GM21390 (cell line): ENCODE measurements around the gene ANO2.

ENCODE experiments used
- ATAC-seq: cut with Tn5 transposase; IDR thresholded peaks from one replicate; pipeline ENCODE4 v1.9.1; 2021; ENCODE audit not compliant: unreplicated experiment

The ANO2 gene

DNA sequence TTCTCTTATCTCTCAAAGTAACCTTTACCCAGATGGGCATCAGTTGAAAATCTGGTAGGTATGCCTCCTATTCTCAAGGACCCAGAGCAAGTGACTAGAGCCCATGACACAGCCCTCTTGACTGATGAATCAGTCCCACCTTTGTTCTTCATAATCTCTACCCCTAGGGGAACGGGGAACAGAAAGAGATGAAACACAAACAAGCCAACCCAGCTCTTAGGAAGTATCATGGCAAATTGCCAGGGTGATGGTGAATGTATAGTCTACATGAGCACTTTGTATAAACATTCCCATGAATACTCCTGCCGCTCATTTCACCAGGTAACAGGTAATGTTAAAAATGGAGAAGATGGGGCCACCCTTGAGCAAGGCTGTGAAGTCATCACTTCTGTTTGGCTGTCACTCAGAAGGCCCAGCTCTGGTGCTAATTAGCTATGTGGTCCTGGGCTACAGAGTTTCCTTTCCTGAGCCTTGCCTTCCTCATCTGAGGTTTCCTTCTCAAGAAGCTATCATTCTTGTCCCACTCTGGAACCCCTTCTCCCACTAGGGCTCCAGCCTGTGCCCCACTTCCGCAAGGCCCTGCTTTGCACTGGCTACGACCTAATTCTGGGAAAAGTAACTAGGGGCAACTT is 161.7 kb downstream of the ANO2 start:
- ATAC-seq, result no peak

DNA sequence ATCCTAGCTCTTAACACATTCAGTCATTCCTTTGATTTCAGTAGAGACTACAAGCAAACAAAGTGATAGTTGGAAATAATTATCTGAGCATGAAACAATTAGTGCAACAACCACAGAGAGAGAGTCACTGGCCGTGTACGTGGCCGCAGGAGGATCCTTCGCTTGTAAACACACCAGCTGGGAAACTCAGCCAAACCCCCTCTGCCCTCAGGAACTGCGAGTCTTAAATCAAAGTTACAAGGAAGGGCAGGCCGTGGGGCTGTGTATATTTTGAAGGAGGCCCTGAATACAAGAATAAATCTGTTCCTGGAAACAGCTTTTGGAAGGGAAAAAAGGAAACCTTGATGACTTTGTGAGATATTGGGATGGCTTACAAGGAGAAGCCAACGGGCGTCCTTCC is 164.5 kb downstream of the ANO2 start:
- ATAC-seq, result no peak

GRCh38 chr12:5779401-5779800 is 165.7 kb downstream of the ANO2 start:
- no peak for ATAC-seq

DNA sequence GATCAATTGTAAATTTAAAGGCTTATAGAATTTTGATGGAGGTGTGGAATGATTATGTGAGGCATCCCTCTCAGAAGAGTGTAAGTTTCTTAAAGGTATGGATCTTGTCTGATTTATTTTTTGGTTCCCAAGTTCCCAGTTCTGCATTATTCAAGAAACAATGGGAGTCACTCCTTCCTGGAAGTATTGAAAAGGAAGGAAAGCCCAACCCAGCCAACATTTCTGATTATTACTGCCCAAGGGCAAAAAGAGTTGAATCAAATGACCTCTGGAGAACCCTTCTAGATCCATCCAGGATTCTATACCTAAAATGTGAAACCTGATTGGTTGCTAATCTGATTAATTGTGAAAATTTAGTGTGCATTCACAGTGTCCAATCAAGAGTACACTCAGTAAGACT is 166.2 kb downstream of the ANO2 start:
- no peak for ATAC-seq

GRCh38 chr12:5777451-5777850 is 167.6 kb downstream of the ANO2 start:
- no peak for ATAC-seq

GRCh38 chr12:5776091-5776490 is 169.0 kb downstream of the ANO2 start:
- no peak for ATAC-seq

- ATAC-seq, result no peak
Observed at GRCh38 chr12:5773550-5773949, 171.5 kb downstream of the ANO2 start.

DNA sequence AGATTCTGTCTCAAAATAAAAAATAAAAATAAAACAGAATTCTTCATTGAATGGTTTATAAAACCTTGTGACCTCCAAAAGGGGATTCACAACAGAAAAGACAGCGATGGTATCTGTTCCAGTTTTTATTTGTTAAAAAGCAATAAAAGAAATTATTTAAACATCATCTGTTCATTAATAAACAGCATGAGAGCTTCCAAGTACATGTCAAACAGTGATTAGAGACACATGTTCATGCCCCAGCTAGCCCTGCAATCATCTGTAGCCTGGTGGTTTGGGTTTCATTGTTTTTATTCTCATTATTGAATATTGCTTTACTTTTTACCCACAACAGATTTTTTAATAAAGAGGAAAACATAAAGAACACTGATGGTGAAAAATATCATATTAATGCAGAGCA is 173.3 kb downstream of the ANO2 start:
- ATAC-seq, result no peak

- no peak for ATAC-seq
Observed at GRCh38 chr12:5770727-5771126, 174.3 kb downstream of the ANO2 start.

DNA sequence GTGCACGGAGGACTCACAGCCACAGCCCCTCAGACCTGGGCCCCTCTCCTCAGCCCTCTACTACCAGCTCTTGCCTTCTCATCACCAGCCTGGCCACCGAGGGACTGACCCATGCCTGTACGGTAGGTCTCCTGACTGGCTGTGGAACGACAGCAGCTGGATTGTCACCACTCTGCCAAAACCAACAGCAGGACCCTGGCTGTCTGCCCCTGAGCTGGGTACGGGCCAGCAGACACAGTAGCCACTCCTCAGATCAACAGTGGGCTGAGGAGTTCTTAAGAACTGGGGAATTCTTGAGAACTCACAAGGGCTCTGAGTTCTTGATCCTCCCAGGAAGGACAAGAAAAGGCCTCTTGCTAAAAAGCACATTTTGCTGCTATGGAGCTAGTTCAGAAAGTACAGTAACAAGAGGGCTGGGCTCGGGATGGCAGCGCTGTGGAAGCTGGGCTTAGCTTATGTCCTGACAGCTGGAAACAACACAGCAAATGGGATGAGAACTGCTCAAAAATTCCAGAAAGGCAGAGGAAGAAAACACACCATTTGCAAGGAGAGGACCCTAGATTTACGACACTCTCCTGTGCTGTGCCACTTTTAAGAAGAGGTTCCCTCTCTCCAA is 176.4 kb downstream of the ANO2 start:
- ATAC-seq, result no peak

DNA sequence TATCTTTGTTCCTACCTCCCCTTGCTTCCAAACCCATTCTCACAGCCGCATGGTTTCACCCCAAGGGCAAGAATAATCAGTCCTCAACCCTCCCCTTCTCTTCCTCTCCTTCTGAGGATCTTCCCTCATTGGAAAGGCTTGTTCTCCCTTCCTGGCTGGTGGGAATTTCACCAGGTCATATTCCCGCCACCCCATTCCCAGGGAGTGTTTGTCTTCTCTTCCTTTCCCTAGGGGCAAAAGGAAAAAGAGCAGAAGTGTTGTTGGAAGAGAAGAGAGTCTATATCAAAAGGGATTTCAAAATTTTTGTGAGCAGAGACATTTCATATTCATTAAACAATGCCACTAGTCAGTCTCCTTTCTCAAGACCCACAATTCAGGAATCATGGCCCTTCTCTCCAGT is 176.9 kb downstream of the ANO2 start:
- ATAC-seq, result no peak

DNA sequence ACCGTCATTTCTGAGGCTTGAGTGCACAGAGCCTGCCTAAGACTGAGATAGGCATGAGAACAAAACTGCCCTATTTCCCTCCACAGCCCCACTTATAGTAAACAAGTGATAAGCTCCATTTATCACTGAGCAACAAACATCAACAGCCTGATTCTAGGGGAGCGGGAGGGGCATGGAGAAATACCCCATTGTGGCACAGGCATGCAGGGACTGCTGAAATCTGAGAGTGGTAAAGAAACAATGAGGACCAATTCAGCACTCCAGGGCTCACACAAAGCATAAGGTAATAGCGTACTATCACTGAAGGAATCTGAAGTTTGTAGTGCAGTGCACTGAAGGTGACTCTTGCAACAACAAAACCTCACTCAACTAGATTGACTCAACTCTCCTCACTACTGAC is 186.7 kb downstream of the ANO2 start:
- no peak for ATAC-seq

- ATAC-seq, result no peak
Observed at GRCh38 chr12:5756338-5756842, 188.7 kb downstream of the ANO2 start.

DNA sequence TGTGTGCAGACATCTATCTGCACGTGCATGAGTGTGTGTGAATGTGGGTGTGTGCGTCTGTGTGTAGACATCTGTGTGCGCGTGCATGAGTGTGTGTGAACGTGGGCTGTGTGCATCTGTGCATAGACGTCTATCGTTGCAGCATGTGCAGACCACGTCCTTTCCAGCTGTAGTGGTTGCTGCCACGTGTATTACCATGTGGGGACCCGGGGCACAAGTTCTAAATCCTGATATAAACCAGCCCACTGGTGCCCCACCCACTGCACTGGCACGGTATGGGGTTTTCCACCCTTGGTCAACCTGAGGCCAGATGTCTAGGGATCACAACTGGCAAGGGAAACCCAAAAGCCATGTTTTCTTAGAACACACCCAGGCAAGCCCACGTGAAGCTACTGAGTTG is 197.0 kb downstream of the ANO2 start:
- no peak for ATAC-seq

DNA sequence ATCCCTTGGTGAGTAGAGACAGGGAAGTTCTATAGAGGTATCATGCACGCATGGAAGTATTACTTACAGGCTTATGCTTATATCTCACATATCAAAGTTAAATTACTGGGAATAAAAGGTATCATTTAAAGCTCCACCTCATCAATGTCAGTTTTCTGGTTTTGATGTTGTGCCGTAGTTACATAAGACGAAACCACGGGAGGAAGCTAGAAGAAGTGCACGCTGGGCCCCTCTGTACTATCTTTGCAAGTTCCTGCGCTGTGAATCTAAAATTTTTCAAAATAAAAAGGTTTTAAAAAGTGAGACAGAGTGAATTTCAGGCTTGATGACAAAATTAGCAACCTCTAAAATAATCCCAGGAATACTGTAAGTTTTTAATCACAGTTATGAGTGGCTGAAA is 198.1 kb downstream of the ANO2 start:
- ATAC-seq, result no peak

GRCh38 chr12:5746036-5746908 is 198.8 kb downstream of the ANO2 start:
- ATAC-seq, result no peak

- no peak for ATAC-seq
Observed at GRCh38 chr12:5745251-5745888, 199.7 kb downstream of the ANO2 start.

DNA sequence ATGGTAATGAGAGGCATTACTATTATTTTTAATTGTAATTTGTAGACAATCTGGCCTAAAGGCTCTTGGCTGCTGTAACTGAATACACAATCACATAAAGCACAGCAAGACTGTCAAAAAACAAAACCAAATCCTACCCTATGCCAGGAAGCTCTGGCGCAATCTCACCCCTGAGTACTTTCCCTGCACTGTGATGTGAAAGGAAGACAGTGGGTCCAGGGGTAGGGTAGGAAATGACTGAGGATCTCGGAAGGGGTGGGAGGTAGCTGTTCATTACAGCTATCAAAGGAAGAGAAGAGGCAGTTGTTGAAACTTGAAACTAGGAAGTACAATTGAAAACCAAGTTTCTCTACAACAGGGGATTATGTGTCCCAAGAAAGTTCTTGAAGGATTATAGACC is 202.8 kb downstream of the ANO2 start:
- no peak for ATAC-seq

GRCh38 chr12:5739917-5740316 is 205.1 kb downstream of the ANO2 start:
- no peak for ATAC-seq

DNA sequence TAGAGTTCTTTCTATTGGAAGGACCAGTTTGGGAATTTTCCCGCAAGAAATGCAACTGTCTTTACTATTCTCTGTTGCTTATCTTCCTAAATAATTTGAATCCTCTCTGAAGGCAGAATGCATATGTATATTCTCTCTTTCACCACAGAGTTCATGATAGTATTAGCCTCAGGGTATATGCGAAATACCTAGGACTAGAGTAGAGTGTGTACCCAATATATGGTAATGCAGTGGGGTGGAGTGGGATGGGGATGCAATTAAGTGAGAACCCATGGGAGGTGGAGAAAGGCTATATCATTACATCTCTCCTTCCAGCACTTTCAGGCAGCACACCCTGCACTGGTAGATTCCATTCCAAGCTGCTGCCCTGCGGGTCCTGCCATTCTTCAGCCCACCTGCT is 207.3 kb downstream of the ANO2 start:
- ATAC-seq, result no peak

- no peak for ATAC-seq
Observed at GRCh38 chr12:5736527-5736926, 208.5 kb downstream of the ANO2 start.

- no peak for ATAC-seq
Observed at GRCh38 chr12:5736016-5736415, 209.0 kb downstream of the ANO2 start.
